ENCODE measurements around the gene FSIP1. TPM values are rescaled to one million over a fixed set of nuclear protein-coding genes. Genes with fewer than 3 reads are reported as not detected.

FSIP1 gene
- total RNA-seq, 1 donor from 2014 or later = 1.6 TPM

- no peak overlapping the region for H3K27ac Mint-ChIP-seq
These were observed 123.9 kb downstream of the FSIP1 start for GRCh38 chr15:39658740-39659139.

GRCh38 chr15:39657668-39658067, 125.0 kb downstream of the FSIP1 start:
- TF ChIP-seq CTCF (IDR thresholded peaks at IDR 0.05; ENCODE audit: unreplicated experiment) = no peak
- Mint-ChIP-seq H3K27me3 (no peaks in the 10 kb centered on the region), H3K36me3 (ENCODE audit: insufficient read depth) (no peaks in the 10 kb centered on the region), H3K4me3 (ENCODE audit: low read depth) (no peak overlapping the region), H3K27ac (no peak overlapping the region), H3K9me3 (ENCODE audit: low read depth) (peaks cover 9% of the 10 kb centered on the region), H3K4me1 (ENCODE audit: low read depth) (no peaks in the 10 kb centered on the region)
- DNase-seq (ENCODE audit: low spot score, unreplicated experiment) = no peak

More at GRCh38 chr15:39658740-39659139, 123.9 kb downstream of the FSIP1 start:
- Mint-ChIP-seq H3K9me3 (ENCODE audit: low read depth) (peaks cover 9% of the 10 kb centered on the region), H3K36me3 (ENCODE audit: insufficient read depth) (no peaks in the 10 kb centered on the region), H3K4me3 (ENCODE audit: low read depth) (no peak overlapping the region), H3K27me3 (no peaks in the 10 kb centered on the region), H3K4me1 (ENCODE audit: low read depth) (no peaks in the 10 kb centered on the region)
- no peak for DNase-seq (ENCODE audit: low spot score, unreplicated experiment)
- no peak for TF ChIP-seq CTCF (IDR thresholded peaks at IDR 0.05; ENCODE audit: unreplicated experiment)

- Mint-ChIP-seq H3K27ac (no peak overlapping the region), H3K27me3 (no peaks in the 10 kb centered on the region), H3K4me3 (ENCODE audit: low read depth) (no peak overlapping the region), H3K36me3 (ENCODE audit: insufficient read depth) (no peaks in the 10 kb centered on the region), H3K9me3 (ENCODE audit: low read depth) (peaks cover 9% of the 10 kb centered on the region), H3K4me1 (ENCODE audit: low read depth) (no peaks in the 10 kb centered on the region)
- no peak for DNase-seq (ENCODE audit: low spot score, unreplicated experiment)
- no peak for TF ChIP-seq CTCF (IDR thresholded peaks at IDR 0.05; ENCODE audit: unreplicated experiment)
These were observed 125.5 kb downstream of the FSIP1 start for GRCh38 chr15:39657181-39657580.

- peaks cover 2% of the 10 kb centered on the region for H3K4me1 Mint-ChIP-seq (ENCODE audit: low read depth)
- H3K4me3 Mint-ChIP-seq (ENCODE audit: low read depth) = no peak overlapping the region
- H3K9me3 Mint-ChIP-seq (ENCODE audit: low read depth) = peaks cover 5% of the 10 kb centered on the region
- H3K27ac Mint-ChIP-seq = no peak overlapping the region
- no peak for TF ChIP-seq CTCF (IDR thresholded peaks at IDR 0.05; ENCODE audit: unreplicated experiment)
- no peaks in the 10 kb centered on the region for H3K36me3 Mint-ChIP-seq (ENCODE audit: insufficient read depth)
- H3K27me3 Mint-ChIP-seq = no peaks in the 10 kb centered on the region
- no peak for DNase-seq (ENCODE audit: low spot score, unreplicated experiment)
These were observed 128.3 kb downstream of the FSIP1 start for GRCh38 chr15:39654304-39654703.

GRCh38 chr15:39651881-39652280, 130.8 kb downstream of the FSIP1 start:
- H3K27me3 Mint-ChIP-seq = no peaks in the 10 kb centered on the region
- H3K36me3 Mint-ChIP-seq (ENCODE audit: insufficient read depth) = no peaks in the 10 kb centered on the region
- DNase-seq (ENCODE audit: low spot score, unreplicated experiment) = no peak
- no peak overlapping the region for H3K4me3 Mint-ChIP-seq (ENCODE audit: low read depth)
- H3K9me3 Mint-ChIP-seq (ENCODE audit: low read depth) = no peaks in the 10 kb centered on the region
- TF ChIP-seq CTCF (IDR thresholded peaks at IDR 0.05; ENCODE audit: unreplicated experiment) = no peak
- peaks cover 2% of the 10 kb centered on the region for H3K4me1 Mint-ChIP-seq (ENCODE audit: low read depth)
- H3K27ac Mint-ChIP-seq = no peak overlapping the region
